NOMO-1 (cell line): ENCODE measurements around the gene SEC14L1.
A peak's percentile ranks its signal among the peaks of the same experiment; 100 is the strongest.
"Not testable (repeated sequence)": the region's sequence is repeated elsewhere in the genome, so short reads cannot be mapped to it uniquely, and the experiment has no call there.

Experiments used
- DNase-seq, 2 experiments: peaks; one replicate each; lab custom pipeline; 2025; ENCODE audit not compliant: unreplicated experiment in 2 of 2; lab: John Stamatoyannopoulos, UW

The SEC14L1 gene

DNA sequence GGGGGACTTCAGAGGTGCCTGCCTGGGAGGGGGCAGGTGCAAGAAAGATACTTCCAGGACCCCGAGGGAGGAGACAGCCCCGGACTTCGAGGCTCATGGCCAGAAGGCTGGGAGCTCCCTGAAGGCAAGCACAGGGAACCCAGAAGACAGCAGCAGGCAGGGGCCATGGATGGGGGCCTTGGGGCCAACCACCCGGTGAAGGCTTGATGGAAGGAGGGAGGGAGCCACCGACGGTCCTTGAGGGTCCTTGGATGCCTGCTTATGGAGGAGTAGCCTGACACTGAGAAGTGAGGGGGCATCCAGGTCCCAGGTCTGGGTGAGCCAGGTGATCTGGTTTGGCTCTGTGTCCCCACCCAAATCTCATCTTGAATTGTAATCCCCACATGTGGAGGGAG, 89.7 kb downstream of the SEC14L1 start:
- no peak for DNase-seq

DNA sequence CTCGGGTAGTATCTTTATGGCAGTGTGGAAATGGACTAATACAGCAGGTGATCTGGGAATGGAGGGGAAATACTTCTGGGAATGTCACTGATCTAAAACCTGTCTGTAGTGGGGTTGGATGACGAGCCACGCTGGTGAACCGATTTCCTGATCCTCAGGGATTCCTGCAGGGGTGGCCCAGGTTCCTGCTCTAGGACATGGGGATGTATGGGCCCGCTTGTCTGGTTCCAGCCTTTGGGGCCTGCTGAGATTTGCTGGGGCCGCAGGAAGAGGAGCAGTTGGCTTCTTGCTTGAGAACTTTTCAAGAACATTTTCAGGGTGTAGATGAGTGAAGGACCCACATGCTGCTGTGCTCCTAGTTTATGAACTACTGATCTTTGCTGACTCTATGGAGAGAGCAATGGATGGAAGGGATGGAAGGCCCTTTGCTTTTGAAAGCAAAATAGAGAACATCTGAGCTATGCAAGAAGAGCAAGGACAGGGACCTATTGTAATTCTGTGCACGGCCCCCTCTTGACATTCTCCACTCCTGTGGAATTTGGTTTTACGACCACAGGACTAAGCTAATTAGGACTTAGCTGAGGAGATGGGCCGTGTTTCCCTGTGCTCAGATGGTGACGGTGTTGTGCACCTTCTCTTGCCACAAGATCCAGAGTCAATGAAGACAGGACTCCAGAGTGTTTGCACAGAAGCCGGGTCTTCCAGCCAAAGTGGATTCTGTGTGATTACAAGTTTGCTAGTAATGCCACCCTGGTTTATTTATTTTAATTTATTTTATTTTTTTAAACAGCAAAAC, 90.5 kb downstream of the SEC14L1 start:
- no peak for DNase-seq

DNA sequence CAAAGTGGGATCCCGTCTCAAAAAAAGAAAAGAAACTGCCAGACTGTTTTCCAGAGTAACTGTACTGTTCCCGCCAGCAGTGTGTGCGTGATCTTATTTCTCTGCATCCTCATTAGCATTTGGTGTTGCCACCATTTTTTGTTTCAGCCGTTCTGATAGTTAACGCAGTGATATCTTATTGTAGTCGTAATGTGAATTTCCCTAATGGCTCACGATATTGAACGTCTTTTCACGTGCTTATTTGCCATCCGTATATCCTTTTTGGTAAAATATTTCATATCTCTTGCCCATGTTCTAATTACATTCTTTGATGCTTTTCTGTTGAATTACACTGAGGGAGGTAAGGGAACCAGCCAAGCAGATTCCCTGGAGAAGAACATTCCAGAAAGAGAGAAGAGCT, 92.4 kb downstream of the SEC14L1 start:
- DNase-seq, result no peak

DNA sequence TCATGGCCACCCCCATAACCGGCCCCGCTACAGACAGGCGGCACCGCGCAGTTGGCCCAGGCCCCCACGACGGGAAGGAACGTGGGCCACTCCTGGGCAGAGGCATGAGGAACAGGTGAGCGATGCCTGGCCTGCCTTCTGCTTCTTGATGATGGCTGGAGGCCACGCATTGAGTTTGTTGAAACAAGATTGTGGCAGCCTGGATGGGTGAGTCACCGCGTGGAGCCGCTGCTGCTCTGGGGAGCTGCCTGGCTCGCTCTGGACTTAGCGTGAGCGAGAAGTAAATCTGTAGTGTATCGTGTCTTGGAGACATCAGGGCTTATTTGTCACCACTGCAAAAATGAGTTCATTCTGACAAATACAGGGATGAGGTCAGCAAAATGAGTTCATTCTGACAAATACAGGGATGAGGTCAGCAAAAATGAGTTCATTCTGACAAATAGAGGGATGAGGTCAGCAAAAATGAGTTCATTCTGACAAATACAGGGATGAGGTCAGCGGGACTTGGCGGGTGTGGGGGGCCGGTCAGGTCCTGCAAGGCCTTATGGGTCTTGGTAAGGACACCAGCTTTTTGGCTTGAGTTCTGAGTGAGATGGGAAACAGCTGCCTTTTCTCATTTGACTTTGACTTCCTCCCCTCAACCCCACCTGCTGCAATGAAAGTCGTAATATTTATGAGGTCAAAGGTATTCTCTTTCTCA, 93.0 kb downstream of the SEC14L1 start:
- no peak for DNase-seq

DNA sequence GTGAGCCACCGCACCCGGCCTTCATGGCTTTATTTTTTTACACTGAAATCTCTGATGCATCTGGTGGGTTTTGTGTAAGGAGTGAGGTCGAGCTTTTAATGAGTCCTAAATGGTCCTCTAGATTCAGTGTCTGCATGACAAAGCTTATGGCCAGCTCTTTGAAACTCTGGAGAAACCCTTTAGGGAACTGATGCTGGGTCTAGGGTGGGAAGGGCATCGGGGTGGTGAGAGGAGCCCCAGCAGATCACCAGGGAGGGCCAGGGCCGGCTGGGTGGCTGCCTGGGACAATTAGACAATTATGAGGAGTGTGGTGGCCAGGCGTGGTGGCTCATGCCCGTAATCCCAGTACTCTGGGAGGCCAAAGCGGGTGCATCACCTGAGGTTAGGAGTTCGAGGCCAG, 93.9 kb downstream of the SEC14L1 start:
- DNase-seq, result no peak

DNA sequence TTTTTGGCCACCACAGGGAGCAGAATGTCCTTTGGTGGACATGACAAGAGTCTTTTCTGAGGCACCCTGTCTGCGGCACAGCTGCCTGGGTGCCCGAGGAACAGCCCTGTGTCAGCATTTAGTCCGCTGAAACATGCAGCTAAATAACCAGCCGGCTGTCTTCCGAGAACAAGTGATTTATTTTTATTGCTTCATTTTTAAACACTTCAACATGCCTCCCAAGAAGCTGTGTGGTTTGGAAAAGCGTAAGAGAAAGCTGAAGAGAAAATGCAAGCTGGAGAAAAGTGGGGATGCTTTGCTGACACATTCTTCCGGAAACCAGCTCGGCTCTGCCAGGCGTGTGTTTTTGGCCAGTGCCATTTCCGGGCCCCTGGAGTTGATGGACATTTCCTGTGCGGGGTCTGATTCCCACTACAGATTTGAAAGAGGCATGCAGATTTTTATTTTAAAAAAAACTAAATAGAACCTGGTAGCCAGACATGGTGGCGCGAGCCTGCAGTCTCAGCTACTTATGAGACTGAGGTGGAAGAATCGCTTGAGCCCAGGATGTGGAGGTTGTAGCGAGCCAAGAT, 94.7 kb downstream of the SEC14L1 start:
- DNase-seq, result peak; percentile 72 to 76

DNA sequence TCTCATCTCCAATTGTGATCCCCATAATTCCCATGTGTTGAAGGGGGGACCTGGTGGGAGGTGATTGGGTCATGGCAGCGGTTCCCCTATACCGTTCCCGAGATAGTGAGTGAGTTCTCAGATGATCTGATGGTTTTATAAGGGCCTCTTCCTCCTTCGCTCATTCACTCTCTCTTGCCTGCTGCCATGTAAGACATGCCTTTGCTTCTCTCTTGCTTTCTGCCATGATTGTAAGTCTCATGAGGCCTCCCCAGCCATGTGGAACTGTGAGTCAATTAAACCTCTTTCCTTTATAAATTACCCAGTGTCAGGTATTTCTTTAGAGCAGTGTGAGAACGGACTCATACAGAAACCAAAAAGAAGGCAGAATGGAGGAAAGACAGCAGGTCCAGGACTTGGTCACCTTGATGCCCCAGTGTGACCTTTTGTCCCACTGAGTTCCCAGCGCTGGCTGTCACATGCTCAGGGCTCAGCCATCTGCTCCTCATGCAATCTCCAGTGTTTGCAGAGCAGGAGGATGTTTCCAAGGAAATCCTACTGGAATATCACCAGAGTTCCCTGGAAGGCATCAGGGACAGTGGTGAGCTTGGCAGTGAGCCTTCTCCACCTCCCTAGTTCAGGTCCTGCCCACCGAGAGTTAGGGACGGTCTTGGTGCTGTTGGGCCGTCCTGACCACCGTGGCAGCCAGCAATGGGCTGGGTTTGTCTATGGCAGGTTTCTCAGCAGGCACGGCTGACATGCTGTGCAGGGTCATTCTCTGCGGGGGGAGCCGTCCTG, 96.7 kb downstream of the SEC14L1 start:
- no peak for DNase-seq

DNA sequence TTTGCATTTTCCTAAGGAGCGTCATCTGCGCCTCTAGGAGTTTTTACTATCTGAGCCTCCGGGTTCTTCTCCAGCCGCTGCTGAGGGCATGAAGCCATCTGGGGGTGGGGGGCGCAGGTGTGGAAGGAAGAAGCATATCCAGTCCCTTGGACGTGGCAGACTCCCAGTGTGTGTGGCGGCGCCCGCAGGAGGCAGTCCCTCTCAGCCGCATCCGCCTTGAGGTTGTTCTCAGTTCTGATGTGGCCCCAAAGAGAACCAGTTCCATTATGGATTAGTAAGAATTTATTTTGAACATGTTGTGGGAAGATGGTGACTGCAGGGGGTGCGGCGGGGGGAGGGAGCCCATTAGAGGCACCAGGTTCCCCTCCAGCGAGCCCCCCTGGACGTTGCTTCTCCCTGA, 100.2 kb downstream of the SEC14L1 start:
- no peak for DNase-seq

DNA sequence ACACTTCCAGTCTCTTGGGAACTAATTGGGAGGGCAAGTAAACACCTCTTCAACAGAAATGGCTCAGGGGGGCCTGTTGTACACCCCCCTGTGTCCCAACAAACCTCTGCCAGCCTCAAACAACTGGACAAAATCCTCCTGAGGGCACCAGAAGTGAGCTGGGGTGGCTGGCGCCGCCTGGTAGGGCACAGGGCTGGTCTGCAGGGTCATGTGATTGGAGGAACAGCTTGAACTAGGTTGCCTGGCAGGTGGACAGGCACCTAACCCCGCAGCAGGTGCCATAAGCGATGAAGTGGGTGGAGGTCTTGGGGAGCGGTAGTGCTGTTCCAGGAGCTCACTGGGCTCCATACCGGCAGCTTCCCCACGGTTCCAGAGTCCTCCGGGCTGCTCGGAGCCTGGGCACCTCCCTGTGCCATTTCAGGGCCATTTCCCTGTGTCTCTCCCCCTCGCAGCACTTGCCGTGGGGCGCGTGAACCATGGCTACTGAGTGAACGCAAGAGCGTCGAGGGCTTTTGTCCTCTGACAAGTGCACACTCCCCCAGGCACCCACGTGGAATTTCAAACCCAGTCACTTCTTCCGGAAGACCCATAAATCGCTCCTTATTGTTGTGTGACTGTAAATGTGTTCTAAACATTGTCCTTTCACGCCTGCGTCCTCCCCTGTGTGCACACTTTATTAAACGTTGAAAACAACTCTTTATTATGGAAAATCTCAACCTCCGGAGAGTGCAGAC, 101.5 kb downstream of the SEC14L1 start:
- no peak for DNase-seq

DNA sequence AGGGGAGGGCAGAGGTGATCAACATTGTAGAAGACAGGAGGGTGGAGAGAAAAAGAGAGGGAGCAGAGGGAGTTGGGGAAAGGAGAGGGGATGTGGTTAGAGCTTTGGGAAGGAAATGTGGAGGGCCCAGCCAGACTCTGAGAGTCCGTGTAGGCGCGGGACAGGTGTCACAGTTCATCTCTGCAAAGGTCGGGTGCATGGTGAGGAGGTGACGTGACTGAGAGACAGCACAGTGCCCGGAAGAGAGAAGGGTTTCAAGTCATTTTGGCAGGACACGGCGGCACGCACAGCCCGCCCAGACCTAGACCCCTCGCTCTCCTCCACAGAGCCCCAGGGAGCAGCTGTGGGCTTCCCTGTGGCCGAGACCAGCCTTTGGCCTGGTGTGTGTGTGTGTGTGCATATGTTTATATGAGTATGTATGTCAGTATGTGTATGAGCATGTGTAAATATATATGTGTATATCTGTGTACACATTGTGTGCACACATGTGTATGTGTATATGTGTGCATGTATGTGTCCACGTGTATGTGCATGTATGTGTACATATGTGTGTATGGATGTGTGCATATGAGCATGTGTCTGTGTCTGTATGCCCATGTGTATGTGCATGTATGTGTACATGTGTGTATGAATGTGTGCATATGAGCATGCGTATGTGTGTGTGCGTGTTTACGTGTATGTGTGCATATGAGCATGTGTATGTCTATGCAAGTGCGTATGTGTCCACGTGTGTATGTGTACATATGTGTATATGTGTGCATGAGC, 104.6 kb downstream of the SEC14L1 start:
- no peak for DNase-seq

DNA sequence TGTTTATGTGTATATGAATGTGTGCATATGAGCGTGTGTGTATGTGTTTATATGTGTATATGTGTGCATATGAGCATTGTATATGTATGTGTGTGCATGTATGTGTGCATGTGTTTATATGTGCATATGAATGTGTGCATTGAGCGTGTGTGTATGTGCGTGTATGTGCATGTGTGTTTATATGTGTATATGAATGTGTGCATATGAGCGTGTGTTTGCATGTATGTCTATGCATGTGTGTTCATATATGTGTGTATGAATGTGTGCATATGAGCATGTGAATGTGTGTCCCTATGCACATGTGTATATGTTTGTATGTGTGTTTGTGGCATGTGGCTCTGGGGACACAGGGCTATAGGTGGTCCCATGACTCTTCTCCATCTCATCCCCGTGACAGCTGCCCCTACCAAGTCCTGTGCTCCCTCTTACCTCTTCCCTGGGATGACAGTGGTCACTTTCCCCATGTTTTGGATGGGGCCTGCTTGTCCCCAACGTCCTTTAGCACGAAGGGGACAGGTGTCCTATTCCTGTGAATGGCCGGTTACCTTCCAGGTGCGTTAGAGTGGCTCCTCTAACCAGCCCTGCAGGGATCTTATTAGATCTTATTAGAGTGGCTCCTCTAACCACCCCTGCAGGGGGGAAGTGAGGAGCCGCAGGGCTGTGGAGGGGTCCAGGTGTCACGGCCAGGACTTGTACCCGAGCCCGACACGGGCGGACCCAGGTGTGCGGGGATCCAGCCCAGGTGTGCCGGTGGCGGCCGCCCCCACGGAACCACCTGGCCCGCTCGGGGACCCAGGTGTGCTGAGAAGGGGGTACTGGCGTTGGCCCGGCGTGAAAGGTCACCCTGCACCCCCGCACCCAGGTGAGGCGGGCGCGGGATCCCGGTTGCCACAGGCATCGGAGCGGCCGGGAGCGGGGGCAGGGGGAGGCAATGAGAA, 105.6 kb downstream of the SEC14L1 start:
- DNase-seq, result no peak

DNA sequence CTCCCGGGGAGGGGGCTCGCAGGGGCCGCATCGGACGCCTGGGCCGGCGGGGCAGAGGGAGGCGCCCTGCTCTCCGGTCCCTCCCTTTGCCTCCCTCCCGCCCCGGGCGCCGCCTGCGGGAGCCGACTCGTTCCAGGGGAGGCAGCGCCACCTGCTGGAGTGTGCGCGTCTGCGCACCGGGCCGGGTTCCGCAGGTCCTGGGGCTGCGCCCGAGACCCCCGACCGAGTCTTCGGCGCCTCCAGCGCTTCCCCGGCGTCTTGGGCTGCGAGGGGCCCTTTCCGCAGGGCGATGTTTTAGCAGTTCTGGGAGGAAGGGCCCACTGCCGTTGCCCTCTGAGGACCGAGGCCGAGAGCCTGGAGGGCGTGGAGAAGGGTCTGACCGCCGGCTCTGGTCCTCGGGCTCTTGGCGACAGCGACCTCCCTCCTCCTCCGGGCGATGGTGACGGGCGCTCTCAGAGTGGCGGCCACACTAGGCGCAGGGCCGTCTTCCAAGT, 106.3 kb downstream of the SEC14L1 start:
- DNase-seq, result peak; percentile 49 to 54

DNA sequence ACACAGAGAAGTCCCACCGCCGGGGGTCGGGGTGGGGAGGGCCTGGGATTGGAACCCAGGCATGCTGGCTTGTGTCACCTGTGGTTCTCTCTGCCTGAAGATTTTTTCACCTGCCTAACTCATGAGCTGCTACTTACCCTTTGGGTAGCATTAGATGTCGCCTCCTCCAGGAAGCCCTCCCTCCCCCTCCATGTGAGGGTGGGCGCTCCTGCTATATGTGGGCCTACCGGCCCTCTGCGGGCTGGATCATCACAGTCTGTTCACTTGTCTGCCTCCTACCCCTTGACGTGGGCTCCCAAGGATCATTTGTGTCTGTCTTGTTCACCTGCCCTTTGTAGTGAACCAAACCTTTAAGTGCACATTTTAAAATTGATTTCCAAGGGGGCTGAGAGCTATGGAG, 106.8 kb downstream of the SEC14L1 start:
- no peak for DNase-seq

DNA sequence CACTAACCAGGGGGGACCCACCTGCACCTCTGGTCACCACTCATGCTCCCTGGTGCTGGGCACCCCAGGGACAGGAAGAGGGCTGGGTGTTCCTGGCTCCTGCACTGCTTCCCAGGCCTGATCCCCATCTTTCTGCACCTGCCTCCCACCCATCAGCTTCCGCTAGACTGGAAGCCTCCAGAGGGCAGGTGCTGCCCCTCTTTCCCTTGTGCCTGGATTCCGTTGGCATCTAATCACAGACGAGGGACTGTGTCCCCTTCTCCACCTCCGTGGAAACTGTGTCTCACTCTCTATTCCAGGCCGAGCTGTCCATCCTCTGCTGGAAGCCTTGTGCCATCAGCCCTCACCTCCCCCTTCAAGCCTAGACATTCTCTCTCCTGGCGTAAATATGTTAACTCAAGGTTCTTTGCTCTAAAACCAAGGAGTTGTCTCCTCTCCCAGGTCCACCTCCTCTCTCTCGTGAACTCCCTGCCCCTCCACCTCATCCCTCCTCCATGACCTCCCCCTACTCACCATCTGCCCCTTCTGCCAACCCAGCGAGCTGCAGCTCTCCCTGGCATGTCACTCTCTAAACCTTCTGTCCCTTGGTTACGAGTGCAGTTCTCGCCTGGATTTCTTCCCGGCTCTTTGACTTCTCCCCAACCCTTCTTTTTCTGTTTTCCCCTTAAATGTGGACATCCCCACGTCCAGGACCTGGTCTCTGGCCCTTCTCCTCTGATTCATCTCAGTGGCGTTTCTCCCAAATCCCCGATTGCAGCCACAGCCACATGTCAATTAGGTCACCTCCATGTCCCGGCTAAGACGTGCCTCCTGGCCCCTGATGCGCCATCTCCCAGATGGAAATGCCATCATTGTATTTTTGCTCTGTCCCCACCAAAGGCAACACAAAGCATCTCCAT, 107.7 kb downstream of the SEC14L1 start:
- DNase-seq, result no peak

DNA sequence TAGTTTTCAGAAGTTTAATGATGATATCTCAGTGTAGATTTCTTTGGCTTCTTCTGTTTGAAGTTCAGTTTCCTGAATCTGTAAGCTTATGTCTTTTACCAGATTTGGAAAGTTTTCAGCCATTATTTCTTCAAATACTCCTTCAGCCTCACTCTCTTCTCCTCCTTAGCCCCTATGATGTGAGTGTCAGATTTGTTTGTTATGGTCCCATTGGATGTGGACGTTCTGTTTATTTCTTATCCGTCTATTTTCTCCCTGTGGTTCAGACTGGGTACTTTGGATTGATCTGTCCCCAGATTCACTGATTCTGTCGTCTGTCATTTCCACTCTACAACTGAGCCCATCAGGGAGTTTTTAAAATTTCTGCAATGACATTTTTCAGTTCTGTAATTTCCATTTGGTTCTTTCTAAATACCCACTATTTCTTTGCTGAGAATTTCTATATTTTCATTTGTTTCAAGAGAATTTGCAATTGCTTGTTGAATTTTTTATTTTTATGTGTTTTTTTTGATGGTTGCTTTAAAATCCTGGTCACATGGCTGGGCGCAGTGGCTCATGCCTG, 110.9 kb downstream of the SEC14L1 start:
- no peak for DNase-seq

DNA sequence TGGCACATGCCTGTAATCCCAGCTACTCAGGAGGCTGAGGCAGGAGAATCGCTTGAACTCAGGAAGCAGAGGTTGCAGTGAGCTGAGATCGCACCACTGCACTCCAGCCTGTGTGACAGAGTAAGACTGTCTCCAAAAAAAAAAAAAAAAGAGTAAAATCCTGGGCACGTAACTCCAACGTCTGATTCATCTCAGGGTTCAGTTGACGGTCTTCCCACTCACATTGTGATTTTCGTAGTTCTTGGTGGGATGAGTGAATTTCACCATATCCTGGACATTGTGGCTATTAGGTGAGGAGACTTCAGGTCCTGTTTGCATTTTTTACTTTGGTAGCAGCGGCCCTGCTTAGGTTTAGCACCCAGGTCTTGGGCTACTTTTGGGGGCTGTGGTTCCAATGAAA, 111.5 kb downstream of the SEC14L1 start:
- not testable (repeated sequence) for DNase-seq

DNA sequence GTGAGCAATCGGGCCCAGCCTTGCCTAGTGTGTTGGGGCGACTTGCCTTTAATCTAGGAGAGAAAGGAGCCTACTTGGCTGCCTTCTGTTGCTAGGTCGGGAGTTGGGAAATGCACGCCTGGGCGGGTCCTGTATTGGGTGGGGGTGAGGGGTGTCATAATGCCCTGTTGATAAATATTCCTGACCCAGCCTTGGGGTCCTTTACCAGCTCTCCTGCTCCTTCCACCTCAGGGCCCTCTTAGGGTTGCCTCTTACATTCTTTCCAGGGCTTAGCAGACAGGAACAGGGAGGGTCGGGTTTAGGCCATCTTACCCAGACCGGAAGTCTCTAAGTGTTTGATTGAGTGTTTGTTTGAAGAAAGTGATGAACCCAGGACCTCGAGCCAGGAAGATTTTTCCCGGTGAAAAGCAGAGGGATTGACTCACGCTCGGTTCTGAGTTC, 112.9 kb downstream of the SEC14L1 start:
- DNase-seq, result no peak
